Upper lobe of left lung (tissue), 6 donors: Measurements from ENCODE around the gene SLX4IP. TPM values are rescaled to one million over a fixed set of nuclear protein-coding genes. Genes with fewer than 3 reads are reported as not detected.

Experiments used
- ATAC-seq, 2 donors: fragments of 200-7000 bp; cut with Tn5 transposase; one replicate each; pipeline ENCODE4 v1.9.1; 2022; ENCODE audit warnings: mild to moderate bottlenecking in 2 of 2, moderate library complexity in 2 of 2; ENCODE audit not compliant: low FRiP score in 2 of 2
- DNase-seq, 2 donors: peaks; one replicate each; pipeline ENCODE4 v3.0.0-alpha.2; 2019 to 2020
- H3K27ac ChIP-seq, 4 donors: fragments of 200-600 bp; sonication (generic); one replicate each; pipeline ENCODE4 v1.5.1; 2016 to 2019
- H3K27me3 ChIP-seq, 4 donors: fragments of 200-600 bp; sonication (generic); one replicate each; pipeline ENCODE4 v1.5.1; 2017 to 2019
- H3K36me3 ChIP-seq, 4 donors: fragments of 200-600 bp; sonication (generic); one replicate each; pipeline ENCODE4 v1.5.1; 2016 to 2019
- H3K4me1 ChIP-seq, 4 donors: fragments of 200-600 bp; sonication (generic); one replicate each; pipeline ENCODE4 v1.5.1; 2018 to 2019
- H3K4me3 ChIP-seq, 4 donors: fragments of 200-600 bp; sonication (generic); one replicate each; pipeline ENCODE4 v1.5.1; 2017 to 2019; ENCODE audit warnings: mild to moderate bottlenecking in 2 of 4, moderate library complexity in 1 of 4
- H3K9me3 ChIP-seq, 4 donors: fragments of 200-600 bp; sonication (generic); one replicate each; pipeline ENCODE4 v1.5.1; 2018 to 2019
- CTCF ChIP-seq, 6 experiments: fragments of 450-650 bp in 4 of 6; fragments of 200-600 bp in 2 of 6; sonication (generic) in 2 of 6; IDR thresholded peaks; one replicate each; pipeline ENCODE4 v1.5.1; 2016 to 2019; ENCODE audit warnings: antibody characterized with exemption in 6 of 6
- EP300 ChIP-seq, 4 donors: sonication (generic); formaldehyde crosslinking; IDR thresholded peaks; one replicate each; pipeline ENCODE4 v1.5.1; 2017; ENCODE audit warnings: antibody characterized with exemption in 4 of 4, control low read depth in 2 of 4
- POLR2A ChIP-seq, 4 donors: fragments of 450-650 bp; IDR thresholded peaks; one replicate each; pipeline ENCODE4 v1.5.1; 2016 to 2017; ENCODE audit warnings: antibody characterized with exemption in 4 of 4, mild to moderate bottlenecking in 2 of 4
- POLR2AphosphoS5 ChIP-seq, 2 donors: sonication (generic); formaldehyde crosslinking; IDR thresholded peaks; one replicate each; pipeline ENCODE4 v1.5.1; 2017; ENCODE audit warnings: antibody characterized with exemption in 2 of 2
- WGBS, 2 donors: methylation state at CpG; one replicate each; pipeline ENCODE4 v1.1.5; 2017 to 2018; 5-methylcytosine and 5-hydroxymethylcytosine counted together
- total RNA-seq, 6 donors: library from RNA; depleted of rRNA in 4 of 6; stranded (reverse); fragments of >200 nt in 4 of 6; gene quantifications; one replicate each; pipeline versions ENCODE4 v1.1.0 to v1.2.1, GENCODE V29; 2016 to 2021
- donor health status: DM: no; HTN: no; CAD: no; lungs with moderate emphysema.
- donor health status: DM: no; HTN: yes; CAD: no; lungs with severe emphysema.

Gene SLX4IP
- total RNA-seq, 6 donors from 2014 or later: 3.2 to 6.0 (median 4.5) TPM

GRCh38 chr20:10490706-10491105, 55.6 kb downstream of the SLX4IP start:
- Histone ChIP-seq H3K4me1 (peaks cover 3 to 30% (median 13%) of the 10 kb centered on the region in 4 donors), H3K9me3 (no peaks in the 10 kb centered on the region), H3K27ac (no peak overlapping the region), H3K27me3 (no peaks in the 10 kb centered on the region), H3K36me3 (no peaks in the 10 kb centered on the region), H3K4me3 (no peak overlapping the region)
- no peak for DNase-seq
- TF ChIP-seq POLR2A (IDR thresholded peaks at IDR 0.05) (no peak), EP300 (IDR thresholded peaks at IDR 0.05) (no peak), POLR2AphosphoS5 (IDR thresholded peaks at IDR 0.05) (no peak), CTCF (IDR thresholded peaks at IDR 0.05) (no peak)
- 36 to 44% methylated on average over 1 of the region's 1 CpG for WGBS, 2 donors
- no peak for ATAC-seq

- TF ChIP-seq POLR2AphosphoS5 (IDR thresholded peaks at IDR 0.05): no peak
- no peak for TF ChIP-seq POLR2A (IDR thresholded peaks at IDR 0.05)
- no peak for TF ChIP-seq CTCF (IDR thresholded peaks at IDR 0.05)
- no peak for TF ChIP-seq EP300 (IDR thresholded peaks at IDR 0.05)
- Histone ChIP-seq H3K9me3 (no peaks in the 10 kb centered on the region), H3K36me3 (no peaks in the 10 kb centered on the region), H3K4me1 (peaks cover 3 to 30% (median 13%) of the 10 kb centered on the region in 4 donors), H3K27ac (no peak overlapping the region), H3K4me3 (no peak overlapping the region), H3K27me3 (no peaks in the 10 kb centered on the region)
- ATAC-seq: peak in 1 of 2 donors; percentile 76
- peak in 1 of 2 donors; percentile 70 for DNase-seq
- WGBS, 2 donors: 73 to 78% methylated on average over 2 of the region's 2 CpGs
Observed at GRCh38 chr20:10492065-10492464, 57.0 kb downstream of the SLX4IP start.

- DNase-seq: no peak
- Histone ChIP-seq H3K4me3 (no peak overlapping the region), H3K36me3 (no peaks in the 10 kb centered on the region), H3K9me3 (no peaks in the 10 kb centered on the region), H3K4me1 (peaks cover 0 to 25% (median 11%) of the 10 kb centered on the region in 4 donors), H3K27me3 (no peaks in the 10 kb centered on the region), H3K27ac (no peak overlapping the region)
- WGBS, 2 donors: 97 to 100% methylated on average over 2 of the region's 2 CpGs
- no peak for ATAC-seq
- no peak for TF ChIP-seq CTCF (IDR thresholded peaks at IDR 0.05)
- no peak for TF ChIP-seq POLR2AphosphoS5 (IDR thresholded peaks at IDR 0.05)
- no peak for TF ChIP-seq EP300 (IDR thresholded peaks at IDR 0.05)
- TF ChIP-seq POLR2A (IDR thresholded peaks at IDR 0.05): no peak
Observed at GRCh38 chr20:10492844-10493243, 57.7 kb downstream of the SLX4IP start.

GRCh38 chr20:10495173-10495572, 60.1 kb downstream of the SLX4IP start:
- DNase-seq (no peak), ATAC-seq (no peak)
- H3K4me3 ChIP-seq: no peak overlapping the region
- no peaks in the 10 kb centered on the region for H3K9me3 ChIP-seq
- H3K27me3 ChIP-seq: no peaks in the 10 kb centered on the region
- WGBS, 2 donors: 42 to 43% methylated on average over 2 of the region's 2 CpGs
- peaks cover 0 to 20% (median 8%) of the 10 kb centered on the region in 4 donors for H3K4me1 ChIP-seq
- H3K36me3 ChIP-seq: no peaks in the 10 kb centered on the region
- no peak overlapping the region for H3K27ac ChIP-seq
- TF ChIP-seq POLR2AphosphoS5 (IDR thresholded peaks at IDR 0.05) (no peak), POLR2A (IDR thresholded peaks at IDR 0.05) (no peak), CTCF (IDR thresholded peaks at IDR 0.05) (no peak), EP300 (IDR thresholded peaks at IDR 0.05) (no peak)

GRCh38 chr20:10496465-10496864, 61.4 kb downstream of the SLX4IP start:
- Histone ChIP-seq H3K36me3 (no peaks in the 10 kb centered on the region), H3K9me3 (no peaks in the 10 kb centered on the region), H3K4me3 (no peak overlapping the region), H3K4me1 (peaks cover 0 to 18% (median 9%) of the 10 kb centered on the region in 4 donors), H3K27ac (no peak overlapping the region), H3K27me3 (no peaks in the 10 kb centered on the region)
- DNase-seq (no peak), ATAC-seq (no peak)
- TF ChIP-seq POLR2A (IDR thresholded peaks at IDR 0.05): no peak
- TF ChIP-seq EP300 (IDR thresholded peaks at IDR 0.05): no peak
- no peak for TF ChIP-seq CTCF (IDR thresholded peaks at IDR 0.05)
- no peak for TF ChIP-seq POLR2AphosphoS5 (IDR thresholded peaks at IDR 0.05)
- WGBS, 2 donors: 90 to 97% methylated on average over 2 of the region's 2 CpGs
